ENCODE data around the gene IFNA1.
"Not testable (repeated sequence)": the region's sequence is repeated elsewhere in the genome, so short reads cannot be mapped to it uniquely, and the experiment has no call there.

GRCh38 chr9:21435015-21435383, 5.2 kb upstream of the IFNA1 start:
- not testable (repeated sequence) for TF ChIP-seq EZH2phosphoT487 (IDR thresholded peaks at IDR 0.05; ENCODE audit: low read length); CTCF (IDR thresholded peaks at IDR 0.05; ENCODE audit: low read length); EZH2 (optimal IDR thresholded peaks at IDR 0.05; ENCODE audit: low read depth, low read length)
